HG03039 (cell line): ENCODE results near the gene PARN.
"Not testable (repeated sequence)": the region's sequence is repeated elsewhere in the genome, so short reads cannot be mapped to it uniquely, and the experiment has no call there.

Experiments
- ATAC-seq: cut with Tn5 transposase; IDR thresholded peaks from one replicate; pipeline ENCODE4 v1.9.1; 2021; ENCODE audit warnings: mild to moderate bottlenecking, moderate library complexity; ENCODE audit not compliant: unreplicated experiment

The PARN gene

DNA sequence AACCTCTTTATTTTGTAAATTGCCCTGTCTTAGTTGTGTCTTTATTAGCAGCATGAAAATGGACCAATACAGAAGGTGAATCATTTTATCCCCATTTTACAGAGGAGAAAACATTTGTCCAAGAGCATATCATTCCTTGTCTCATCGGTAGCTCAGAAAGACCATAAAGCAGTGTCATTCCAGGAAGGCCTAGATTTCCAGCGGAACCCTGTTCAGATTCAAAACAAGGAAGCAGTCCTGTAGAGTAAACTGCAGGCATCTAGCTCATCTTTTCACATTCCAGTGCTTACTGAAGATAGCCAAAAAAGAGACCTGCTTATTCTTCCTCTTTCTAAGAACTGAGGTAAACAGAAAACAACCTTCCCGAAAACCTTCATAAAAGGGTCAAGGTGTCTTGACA, 54.0 kb downstream of the PARN start:
- no peak for ATAC-seq

DNA sequence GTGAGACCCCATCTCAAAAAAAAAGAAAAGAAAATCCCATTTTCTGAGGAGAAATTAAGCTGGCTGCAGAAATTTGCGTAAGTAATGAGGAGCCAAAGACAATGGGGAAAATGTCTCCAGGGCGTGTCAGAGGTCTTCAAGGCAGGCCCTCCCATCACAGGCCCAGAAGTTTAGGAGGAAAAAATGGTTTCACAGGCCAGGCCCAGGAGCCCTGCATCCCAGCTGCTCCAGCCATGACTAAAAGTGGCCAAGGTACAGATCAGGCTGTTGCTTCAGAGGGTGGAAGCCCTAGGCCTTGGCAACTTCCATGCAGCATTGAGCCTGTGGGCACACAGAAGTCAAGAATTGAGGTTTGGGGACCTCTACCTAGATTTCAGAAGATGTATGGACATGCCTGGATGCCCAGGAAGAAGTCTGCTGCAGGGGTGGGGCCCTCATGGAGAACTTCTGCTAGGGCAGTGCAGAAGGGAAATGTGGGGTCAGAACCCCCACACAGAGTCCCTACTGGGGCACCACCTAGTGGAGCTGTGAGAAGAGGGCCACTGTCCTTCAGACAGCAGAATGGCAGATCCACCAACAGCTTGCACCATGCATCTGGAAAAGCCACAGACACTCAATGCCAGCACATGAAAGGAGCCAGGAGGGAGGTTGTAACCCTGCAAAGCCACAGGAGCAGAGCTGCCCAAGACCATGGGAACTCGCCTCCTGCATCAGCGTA, 55.2 kb downstream of the PARN start:
- not testable (repeated sequence) for ATAC-seq

DNA sequence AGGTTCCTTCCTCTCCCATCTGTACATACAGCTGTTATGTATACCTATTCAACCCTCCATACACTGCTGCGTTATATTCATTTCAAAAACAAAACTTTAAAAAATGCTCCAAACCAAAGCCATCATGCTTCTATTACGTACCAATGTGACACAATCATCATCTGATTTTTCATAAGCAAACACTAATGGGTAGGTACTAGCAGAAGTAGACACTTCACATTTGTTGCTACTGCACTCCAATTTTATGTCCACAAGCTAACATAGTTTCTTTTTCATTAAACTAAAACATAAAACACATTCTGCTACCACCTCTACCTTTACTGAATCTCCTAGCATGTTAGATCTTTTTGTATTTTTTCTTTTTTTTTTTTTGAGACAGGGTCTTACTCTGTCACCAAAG, 57.5 kb downstream of the PARN start:
- ATAC-seq, result no peak

DNA sequence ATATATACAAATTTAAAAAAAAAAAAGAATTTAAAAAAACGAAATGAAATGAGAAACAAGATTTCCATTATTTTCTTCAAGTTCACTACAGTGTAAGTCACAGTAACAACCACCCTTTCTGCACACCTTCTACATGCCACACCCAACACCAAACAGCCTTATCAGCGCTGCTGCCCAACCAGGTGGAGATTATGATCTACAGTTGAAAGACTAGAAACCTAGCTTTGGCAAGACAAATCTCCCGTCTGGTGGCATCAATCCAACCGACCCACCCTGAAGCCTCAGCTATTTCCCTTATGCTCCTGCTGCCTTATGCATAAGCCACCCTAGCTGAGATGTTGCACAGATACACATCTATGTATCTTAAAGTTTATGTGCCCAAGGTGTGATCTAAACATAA, 60.8 kb downstream of the PARN start:
- no peak for ATAC-seq

DNA sequence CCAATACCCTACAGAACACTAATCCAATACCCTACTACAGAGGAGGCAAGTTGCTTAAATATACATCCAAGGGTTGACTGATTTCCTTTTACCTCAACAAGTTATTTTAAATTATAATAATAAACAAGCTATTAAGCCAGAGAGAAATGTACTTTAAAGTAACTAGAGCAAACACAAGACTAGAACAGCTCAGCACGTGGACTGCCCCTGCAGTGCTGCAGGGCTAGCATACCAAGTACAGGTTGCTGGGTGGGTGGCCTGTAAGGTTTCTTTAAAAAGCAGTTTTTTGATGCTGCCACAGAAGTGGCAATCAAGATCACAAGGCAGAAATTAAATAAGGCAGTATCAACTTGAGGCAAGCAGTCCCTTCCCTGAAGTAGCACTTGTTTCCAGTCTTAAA, 63.5 kb downstream of the PARN start:
- ATAC-seq, result no peak

DNA sequence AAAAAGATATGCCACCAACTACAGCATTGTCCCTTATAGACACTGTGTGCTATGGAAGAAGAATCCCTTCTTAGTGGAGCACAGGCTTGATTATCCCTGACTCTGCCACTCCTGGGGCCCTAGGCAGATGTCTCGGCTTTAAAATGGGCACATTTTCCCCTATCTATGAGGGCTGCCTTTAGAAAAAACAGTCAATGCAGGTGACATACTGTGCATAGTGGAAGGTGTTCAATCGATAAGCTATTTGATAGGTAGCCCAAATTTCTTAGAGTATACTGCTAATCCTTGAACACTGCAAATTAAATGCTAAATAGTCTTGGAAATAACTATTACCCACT, 64.4 kb downstream of the PARN start:
- ATAC-seq, result no peak

DNA sequence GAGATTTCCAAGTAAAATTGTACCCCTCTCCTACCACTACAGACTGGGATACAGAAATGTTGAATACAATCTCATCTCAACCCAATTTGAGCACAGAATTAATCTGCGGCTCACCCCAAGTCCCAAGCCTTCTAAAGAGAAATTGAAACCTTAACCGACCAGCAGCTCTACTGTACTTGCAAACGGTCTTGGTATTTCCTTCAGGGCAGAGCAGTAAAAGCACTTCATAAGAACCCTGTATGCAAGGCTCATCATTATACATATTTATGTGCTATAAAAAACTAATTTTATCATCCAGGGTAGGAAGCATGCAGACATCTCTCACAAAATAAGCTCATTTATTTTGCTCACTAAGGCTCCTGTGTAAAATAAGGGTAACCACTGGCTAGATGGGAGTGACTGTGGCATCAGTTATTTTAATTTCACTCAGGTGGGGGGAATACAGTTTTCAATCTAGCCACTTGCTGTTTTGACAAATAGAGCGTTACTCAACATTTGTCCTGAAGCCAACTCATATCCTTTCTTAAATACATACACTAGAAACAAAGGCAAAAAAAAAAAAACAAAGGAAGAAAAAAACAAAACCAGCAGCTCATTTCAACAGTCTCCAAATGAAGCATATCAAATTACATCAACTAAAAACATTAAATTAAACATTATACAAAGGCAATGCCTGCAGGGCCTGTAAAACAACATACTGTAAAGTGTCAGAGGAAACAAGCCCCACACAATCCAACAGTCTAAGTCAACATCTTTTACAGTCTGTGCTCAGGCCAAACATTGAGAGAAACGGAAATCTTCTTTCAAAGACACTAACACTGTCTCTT, 65.0 kb downstream of the PARN start:
- no peak for ATAC-seq

DNA sequence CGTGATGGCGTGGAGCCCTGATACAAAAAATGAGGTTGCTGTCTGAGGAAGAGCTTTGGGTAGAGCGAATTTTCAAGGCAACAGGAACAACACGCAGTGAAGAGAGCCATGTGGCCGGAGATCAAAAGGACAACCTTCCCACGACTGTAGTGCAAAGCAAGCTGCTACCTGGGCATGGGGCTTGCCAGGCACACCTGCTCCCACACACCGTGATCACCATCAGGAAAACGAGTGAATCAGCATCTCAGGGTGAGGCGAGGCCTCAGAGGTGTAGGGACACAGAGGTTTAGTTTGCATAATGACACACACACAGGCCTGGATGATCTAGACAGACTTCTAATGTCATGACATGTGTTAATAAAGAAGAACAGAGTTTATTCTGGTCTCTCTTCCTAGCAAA, 65.7 kb downstream of the PARN start:
- no peak for ATAC-seq

DNA sequence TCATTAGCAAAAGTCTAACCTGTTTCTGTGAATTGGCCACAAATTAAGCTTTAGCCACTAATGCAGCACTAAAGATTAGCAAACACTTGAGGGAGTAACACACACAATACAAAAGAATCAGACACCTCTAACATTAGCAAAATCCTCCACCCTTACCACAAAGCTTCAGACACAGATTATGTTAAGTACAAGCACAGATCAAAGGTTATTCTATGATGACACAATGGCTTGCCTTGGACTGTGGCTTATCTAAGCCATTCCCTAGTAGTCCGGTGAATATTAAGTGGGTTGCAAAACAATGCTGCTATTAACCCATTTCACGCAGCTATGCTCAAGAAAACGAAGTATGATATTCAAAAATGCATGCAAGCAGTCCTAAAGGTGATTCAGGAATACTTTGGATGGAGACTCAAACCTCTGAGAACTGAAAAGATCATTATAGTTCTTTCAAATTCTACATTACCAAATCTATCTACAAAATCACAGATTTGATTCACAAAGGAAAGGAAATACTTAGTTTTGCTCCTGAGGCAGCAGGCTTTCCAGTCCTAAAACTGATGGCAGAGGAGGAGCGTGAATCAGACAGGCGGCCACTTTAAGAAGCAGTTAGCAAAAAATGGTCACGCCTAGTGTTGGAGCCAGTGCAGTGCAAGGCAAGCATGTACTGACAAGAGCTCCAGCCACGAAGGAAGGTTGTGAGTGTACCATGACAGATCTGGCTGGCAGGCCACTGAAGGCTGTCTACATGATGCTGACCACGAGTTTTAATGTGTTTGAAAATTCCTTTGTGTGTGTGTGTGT, 67.2 kb downstream of the PARN start:
- ATAC-seq, result no peak

DNA sequence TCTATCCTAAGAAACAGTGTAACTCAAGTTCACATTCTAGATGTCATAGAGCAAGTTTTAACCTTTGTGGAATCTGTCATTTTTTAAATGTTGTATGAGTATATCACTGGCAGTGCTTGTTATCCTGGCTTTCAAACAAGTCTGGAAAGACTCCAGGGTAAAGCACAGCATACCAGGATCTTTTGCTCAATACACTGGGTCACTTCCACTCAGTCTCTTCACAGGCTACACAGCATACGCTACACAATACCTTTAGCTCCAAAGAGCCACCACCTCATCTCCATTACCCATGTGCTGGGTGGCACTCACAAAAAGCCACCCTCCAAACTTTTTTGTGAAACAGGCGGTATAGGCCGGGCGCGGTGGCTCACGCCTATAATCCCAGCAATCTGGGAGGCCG, 69.5 kb downstream of the PARN start:
- no peak for ATAC-seq

DNA sequence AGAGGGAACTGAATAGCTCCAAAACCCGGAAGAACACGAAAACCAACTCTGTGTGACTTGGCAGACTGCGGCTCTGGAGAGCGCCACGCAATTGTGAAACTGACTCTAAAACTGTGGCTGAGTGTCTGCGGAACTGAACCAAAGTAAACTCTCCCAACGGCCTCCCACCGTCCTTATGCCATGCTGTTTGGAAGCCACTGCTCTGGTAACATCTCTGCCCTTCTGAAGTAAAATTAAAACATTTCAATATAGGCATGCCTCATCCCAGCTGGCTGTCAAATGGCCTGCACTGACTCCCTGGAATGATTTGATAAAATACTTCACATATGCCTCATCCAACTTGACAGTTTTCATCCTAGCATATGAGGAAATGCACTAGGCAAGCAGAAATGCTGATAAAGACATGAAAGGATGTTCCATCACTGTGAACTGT, 70.2 kb downstream of the PARN start:
- ATAC-seq, result no peak

DNA sequence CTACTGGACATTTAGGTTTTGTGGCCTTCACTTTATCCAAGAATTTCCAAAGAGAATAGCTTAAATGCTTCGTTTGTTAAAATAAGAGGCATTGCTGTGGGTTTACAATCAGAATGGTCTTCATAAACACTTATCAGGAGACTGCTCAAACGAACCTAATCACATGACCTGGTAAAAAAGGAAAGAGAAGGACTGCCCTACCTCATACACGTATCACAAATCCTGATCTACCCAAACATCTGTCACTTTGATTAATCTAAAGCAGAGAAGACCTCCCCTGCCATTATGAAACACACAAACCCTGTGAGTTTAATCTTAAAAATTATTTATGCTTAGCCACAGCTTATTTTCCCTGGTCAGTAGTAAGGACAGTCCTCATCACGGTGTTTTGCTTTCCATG, 76.6 kb downstream of the PARN start:
- no peak for ATAC-seq

DNA sequence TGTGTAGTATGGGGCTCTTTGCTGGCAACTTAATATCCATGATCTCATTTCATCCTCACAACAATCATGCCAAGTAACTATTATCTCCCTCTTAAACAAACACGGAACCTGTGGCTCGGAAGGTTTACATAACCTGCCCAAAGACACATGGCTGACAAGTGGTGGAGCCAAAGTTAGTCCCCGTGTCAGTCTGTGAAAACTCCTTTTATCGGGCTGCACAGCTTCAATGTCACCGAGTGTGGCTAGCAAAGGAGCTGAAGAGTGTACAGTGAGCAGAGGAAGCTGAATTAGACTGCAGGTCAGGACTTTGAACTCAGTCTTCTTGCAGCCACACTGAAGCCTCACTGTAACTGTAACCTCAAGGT, 80.3 kb downstream of the PARN start:
- no peak for ATAC-seq

DNA sequence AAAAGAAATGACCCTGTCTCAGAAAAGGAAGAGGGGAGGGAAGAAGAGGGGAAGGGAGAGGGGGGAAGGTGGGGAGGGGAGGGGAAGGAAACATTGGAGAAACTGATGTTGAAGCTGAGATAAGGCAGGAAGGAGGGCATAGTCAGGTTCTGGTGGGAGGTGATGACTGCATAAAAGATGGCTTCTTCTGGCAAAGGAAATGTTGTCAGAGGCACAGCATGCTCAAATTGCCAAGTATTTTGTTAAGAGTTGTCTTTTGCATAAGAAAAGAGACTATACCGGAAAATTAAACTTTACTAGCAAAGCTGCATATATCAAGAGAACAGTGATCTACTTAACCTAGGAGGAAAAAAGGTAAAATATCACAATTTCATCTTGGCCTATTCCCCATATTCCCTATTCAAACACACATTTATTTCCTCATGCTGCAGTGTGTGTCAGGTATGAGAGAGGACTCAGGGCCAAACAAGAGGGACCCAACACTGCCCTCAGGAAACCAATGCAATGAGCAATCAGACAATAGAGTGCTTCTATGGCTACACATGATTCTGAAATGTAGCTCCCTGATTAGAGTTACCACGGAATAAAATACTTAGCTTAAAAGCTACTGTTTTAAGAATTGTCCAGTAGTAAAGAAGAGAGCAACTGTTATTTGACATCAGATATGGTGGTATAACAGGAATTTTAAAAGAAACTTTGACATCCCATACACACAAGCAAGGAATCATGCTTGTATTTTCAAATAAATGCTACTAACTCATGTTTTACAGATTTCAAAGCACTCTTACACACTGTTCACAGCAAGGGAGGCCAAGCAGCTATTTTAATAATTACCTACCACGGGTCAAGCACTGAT, 80.9 kb downstream of the PARN start:
- no peak for ATAC-seq

DNA sequence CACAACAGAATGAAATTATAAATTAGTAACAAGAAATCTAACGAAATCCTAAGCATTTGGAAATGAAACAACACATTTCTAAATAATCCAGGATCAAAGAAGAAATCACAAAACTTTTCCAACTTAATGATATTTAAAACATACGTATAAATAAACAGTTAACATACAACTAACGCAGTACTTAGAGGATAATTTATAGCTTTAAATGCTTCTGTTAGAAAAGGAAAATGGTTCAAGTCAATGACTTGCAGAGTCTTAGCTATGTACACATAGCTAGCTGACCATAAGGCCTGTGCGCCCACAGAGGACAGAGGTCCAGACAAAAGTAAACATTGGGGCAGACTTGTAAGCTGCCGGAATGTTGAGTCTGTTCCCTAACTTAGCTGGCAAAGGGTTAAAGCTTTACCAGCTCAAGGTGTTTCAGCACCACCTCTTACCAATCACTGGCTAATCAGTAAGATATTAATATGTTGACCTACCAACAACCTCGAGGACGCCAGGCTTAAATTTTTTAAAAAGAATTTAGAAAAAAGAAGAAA, 84.6 kb downstream of the PARN start:
- no peak for ATAC-seq

DNA sequence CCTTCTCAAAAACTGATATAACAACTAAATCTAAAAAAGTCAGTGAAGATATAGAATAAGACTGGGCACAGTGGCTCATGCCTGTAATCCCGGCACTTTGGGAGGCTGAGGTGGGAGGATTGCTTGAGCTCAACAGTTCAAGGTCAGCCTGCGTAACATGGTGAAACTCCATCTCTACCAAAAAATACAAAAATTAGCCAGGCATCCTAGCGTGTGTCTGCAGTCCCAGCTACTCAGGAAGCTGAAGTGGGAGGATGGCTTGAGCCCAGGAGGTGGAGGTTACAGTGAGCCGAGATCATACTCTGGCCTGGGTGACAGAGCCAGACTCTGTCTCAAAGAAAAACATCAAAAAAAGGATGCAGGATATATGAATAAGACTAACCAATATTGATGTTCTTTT, 85.2 kb downstream of the PARN start:
- not testable (repeated sequence) for ATAC-seq

DNA sequence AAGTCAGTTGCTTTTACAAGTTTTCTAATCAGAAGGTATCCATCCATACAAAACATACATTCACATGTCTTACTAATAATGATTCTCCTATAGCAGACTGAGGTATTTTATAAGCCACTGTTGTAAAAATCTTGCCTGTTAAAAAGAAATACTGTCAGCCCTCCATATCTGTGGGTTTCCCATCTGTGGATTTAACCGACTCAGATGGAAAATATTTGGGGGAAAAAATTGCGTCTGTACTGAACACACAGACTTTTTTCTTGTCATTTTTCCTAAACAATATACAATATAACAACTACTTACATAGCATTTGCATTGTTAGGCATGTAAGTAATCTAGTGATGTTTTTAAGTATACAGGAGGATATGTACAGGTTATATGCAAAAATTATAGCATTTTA, 90.4 kb downstream of the PARN start:
- no peak for ATAC-seq

DNA sequence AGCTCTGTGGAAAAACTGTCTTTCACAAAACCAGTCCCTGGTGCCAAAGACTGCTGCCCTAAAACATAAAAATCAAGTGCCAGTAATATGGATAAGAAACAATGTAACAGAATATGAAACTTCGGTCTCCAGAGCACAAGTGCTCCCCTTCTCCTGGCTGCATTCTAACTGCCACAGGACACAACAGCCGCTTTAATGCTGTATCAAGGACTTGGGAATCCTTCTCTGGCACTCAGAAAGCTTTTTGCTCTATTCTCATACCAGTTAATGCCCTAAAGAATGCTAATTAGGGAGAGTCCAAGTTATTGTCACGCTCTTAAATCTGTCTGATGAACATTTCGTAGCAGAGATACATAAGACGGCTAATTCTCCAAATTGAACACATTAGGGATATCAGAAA, 90.9 kb downstream of the PARN start:
- no peak for ATAC-seq

DNA sequence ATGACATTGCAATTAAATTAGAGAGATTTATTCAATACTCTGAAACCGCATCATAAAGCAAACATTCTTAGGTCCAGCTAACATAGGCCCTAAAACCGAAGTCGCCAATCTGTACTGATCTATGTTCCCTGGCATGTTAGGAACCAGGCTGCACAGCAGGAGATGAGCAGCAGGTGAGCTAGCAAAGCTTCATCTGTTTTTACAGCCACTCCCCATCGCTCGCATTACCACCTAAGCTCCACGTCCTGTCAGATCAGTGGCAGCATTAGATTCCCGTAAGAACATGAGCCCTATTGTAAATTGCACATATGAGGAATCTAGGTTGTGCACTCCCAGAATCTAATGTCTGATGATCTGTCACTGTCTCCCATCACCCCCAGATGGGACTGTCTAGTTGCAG, 91.5 kb downstream of the PARN start:
- no peak for ATAC-seq

DNA sequence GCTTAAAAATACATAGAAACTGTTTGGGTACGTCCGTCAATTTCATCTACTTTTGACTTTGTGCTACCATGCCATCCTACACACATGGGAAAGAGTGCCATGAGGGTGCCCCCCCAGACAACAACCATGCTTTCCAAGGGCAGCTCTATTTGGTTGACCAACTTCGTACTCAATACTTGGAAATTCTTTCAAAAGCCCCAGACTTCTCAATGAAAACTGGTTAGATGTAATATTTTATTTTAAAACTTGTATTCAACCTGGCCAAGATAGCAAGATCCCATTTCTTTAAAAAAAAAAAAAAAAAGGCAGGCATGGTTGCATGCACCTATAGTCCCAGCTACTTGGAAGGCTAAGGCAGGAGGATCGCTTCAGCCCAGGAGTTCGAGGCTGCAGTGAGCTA, 98.4 kb downstream of the PARN start:
- ATAC-seq, result no peak

DNA sequence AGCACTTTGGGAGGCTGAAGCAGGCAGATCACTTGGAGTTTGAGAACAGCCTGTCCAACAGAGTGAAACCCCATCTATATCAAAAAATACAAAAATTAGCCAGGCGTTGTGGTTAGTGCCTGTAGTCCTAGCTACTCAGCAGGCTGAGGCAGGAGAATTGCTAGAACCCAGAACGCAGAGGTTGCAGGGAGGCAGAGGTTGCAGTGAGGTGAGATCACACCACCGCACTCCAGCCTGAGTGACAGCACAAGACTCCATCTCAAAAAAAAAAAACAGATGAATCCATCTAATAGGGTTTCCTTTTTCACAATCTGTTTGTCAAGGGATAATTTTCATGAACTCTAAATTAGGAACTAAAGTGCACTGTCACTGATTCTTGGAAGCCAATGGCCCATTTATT, 99.0 kb downstream of the PARN start:
- ATAC-seq, result no peak
